HG02973 (cell line): ENCODE data around the gene ZNF580.

ENCODE experiments used
- ATAC-seq: cut with Tn5 transposase; IDR thresholded peaks from one replicate; pipeline ENCODE4 v1.9.1; 2021; ENCODE audit warnings: moderate library complexity; ENCODE audit not compliant: unreplicated experiment

ZNF580 gene

DNA sequence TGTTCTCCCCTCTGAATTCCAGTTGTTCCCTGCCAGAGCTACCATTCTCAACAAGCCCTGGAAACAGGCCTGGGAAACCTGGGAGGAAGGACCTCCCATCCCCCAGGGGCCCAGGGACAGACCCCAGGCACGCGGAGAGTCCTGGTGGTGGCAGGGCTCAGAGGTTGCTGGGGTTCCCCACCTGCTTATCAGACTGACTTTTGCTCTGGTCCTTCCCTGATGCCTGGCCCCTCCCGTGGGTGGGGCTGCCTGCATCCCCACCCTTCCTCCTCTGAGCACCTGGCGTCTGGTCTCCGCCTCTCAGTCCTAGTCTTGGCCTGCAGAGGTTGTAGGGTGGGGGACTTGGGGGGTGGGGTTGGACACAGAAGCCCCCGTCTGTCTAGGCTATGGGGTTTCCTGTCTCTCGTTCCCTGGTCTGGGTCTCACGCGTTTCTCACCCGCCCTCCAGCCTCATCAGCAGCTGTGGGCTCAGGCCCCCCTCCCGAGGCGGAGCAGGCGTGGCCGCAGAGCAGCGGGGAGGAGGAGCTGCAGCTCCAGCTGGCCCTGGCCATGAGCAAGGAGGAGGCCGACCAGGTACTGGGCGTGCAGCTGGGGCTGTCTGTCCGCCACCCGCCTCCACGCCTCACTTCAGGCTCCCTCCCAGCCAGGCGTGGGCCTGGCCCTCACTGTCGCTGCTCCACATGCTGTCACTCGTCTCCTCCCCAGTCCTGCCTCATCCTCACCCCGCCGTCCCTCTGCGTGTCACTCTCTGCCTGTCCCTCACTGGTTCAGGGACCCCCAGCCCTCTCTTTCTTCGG lies 47.8 kb downstream of the ZNF580 start:
- no peak for ATAC-seq

DNA sequence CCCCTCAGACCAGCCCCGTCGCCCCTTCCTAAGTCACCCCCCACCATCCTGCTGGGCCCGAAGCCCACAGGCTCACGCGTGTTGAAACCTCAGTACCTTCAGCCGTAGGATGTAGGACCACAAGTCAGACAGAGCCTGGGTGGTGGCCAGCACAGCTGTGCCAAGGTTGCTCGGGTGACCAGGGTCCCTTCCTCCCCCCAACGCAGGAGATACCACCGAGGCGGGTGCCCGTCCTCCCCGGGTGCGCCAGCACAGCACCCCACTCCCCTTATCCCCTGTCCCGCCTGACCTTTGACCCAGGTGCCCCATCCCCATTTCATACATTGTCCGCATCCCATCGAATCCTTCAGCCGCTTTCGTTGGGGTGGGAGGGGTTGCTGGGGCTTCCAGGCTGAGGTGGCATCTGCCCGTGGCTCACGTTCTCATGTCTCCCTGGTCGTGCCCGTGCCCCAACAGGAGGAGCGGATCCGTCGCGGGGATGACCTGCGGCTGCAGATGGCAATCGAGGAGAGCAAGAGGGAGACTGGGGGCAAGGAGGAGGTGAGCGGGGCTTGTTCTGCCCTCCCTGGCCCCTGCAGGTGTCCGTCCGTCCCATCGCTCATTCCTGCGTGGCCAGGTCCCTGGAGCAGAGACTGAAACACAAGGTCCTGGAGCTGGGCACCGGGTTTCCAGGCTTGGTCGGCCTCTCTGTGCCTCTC lies 48.8 kb downstream of the ZNF580 start:
- no peak for ATAC-seq

DNA sequence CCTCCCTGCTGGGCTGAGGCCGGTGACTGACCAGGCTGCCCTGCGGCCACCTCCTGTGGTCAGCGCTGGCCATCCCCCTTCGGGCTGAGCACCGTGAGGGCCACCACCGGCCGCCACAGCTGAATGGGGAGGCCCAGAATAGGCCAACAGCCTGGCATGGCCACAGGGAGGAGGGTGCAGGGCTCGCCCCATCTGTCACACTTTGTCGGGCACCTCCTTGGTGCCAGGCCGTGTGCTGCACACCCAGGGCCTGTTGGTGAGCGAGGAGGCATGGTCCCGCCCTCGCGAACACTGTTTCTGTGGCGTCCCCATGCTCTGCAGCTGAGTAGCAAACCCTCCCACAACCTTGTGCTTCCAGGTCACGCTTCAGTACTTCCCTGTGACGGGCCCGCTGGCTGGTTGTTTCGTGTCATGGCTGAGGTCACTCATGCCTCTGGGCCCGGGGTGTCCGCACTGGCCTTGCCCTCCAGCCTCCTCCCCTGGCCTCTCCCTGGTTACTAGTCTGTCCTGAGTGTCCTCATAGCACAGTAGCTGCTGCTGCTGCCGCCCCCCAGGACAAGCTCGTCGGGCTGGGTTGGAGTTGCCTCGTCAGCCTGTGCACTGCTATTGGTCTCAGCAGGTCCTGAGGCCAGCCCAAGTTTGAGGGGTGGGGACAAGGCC lies 49.4 kb downstream of the ZNF580 start:
- no peak for ATAC-seq

DNA sequence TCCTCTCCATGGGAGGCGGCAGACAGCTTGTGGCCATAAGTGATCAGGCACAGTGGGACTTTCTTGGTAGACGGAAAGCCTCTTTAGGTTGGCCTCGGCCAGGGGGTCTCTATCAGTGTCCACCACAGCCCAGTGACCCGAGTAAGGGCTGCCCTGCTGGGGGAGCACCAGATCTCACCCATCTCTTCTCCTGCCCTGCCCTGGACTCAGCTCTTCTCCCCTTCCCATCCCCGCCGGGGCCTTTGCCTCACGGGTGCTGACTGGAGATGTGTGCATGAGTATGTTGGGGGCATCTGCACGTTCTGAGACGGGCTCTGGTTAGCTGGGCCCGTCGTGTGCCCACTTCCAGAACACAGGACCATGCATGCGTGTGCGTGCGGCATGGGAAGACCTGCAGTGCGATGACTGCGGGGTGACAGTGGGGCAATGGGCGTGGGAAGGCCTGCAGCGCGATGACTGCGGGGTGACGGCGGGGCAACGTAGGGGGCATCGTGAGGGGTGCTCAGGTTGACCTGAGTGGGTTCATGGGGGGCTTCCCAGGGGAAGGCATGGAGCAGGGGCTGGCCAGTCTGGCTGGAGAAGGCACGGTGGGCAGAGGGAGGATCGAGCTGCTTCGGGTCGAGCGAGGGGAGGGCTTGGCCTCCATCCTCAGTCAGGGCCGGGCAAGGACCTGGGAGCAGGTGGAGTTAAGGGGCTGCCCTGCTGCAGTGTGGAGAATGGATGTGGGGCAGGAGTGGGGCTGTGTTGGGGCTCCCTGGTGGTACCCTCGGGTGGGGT lies 50.2 kb downstream of the ZNF580 start:
- ATAC-seq = no peak

DNA sequence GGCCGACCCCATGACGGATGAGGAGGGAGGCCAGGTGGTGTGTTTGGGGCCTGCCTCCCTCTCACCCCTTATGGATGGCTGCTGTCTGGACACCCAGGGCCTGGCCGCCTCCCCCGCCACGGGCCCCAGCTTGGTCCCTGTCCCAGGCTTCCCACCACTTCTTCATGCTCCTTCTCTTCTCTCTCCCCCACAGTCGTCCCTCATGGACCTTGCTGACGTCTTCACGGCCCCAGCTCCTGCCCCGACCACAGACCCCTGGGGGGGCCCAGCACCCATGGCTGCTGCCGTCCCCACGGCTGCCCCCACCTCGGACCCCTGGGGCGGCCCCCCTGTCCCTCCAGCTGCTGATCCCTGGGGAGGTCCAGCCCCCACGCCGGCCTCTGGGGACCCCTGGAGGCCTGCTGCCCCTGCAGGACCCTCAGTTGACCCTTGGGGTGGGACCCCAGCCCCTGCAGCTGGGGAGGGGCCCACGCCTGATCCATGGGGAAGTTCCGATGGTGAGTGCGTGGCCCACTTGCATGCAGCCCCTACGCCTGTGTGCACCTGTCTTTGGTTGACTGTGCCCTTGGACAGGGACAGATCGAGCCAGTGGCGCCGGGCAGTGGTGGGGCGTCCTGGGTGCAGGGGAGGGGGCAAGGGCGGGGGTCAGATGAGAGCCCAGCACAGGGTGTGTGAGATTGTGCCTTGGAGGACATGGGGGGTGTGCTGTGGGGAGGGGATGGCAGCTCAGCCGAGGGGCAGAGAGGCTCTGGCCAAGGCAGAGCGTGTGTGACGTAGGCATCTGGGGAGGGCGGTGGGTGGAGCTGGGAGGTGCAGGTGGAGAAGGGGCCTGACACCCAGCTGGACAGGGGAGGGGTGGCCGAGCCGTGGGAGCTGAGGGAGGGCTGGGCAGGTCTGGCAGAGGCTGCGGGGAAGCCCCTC lies 51.0 kb downstream of the ZNF580 start:
- ATAC-seq = no peak

DNA sequence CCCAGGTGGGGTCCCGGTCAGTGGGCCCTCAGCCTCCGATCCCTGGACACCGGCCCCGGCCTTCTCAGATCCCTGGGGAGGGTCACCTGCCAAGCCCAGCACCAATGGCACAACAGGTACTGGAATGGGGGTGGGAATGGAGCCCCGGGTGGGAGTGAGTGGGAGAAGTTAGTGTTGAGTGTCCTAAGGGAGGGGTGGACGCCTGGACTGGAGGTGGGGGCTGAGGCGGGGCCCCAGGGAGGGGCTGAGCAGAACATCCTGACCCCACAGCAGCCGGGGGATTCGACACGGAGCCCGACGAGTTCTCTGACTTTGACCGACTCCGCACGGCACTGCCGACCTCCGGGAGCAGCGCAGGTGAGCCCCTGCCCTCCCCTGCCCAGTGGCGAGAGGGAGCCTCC lies 51.9 kb downstream of the ZNF580 start:
- no peak for ATAC-seq
